SH-SY5Y (cell line): ENCODE data around the gene KRTAP2-1.
"Not testable (repeated sequence)": the region's sequence is repeated elsewhere in the genome, so short reads cannot be mapped to it uniquely, and the experiment has no call there.

Source experiments
- GATA2 ChIP-seq: IDR thresholded peaks from 2 replicates; pipeline ENCODE4 v1.6.1; 2011; ENCODE audit warnings: mild to moderate bottlenecking, low read depth, low read length
- GATA3 ChIP-seq: IDR thresholded peaks from 2 replicates; pipeline ENCODE4 v1.6.1; 2011; ENCODE audit warnings: low read depth, mild to moderate bottlenecking, low read length, moderate library complexity

- TF ChIP-seq GATA3, GATA2: not testable (repeated sequence)
Measured at GRCh38 chr17:41084100-41084856, 37.2 kb upstream of the KRTAP2-1 start, which contains the start of gene KRTAP4-7.
